ENCODE data around the gene ATXN7L1.

- TF ChIP-seq FOXM1 (IDR thresholded peaks at IDR 0.05; ENCODE audit: borderline replicate concordance): no peak
- TF ChIP-seq, protein P1, sequence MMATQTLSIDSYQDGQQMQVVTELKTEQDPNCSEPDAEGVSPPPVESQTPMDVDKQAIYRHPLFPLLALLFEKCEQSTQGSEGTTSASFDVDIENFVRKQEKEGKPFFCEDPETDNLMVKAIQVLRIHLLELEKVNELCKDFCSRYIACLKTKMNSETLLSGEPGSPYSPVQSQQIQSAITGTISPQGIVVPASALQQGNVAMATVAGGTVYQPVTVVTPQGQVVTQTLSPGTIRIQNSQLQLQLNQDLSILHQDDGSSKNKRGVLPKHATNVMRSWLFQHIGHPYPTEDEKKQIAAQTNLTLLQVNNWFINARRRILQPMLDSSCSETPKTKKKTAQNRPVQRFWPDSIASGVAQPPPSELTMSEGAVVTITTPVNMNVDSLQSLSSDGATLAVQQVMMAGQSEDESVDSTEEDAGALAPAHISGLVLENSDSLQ (IDR thresholded peaks at IDR 0.05): no peak
- TF ChIP-seq BHLHE40 (IDR thresholded peaks at IDR 0.05; ENCODE audit: borderline replicate concordance): no peak
- no peak for TF ChIP-seq TARDBP (IDR thresholded peaks at IDR 0.05)
- no peak for TF ChIP-seq SP1 (IDR thresholded peaks at IDR 0.05)
- no peak for TF ChIP-seq ELF4 (IDR thresholded peaks at IDR 0.05)
- TF ChIP-seq FOXK2 (IDR thresholded peaks at IDR 0.05): no peak
- TF ChIP-seq HDGF (IDR thresholded peaks at IDR 0.05; ENCODE audit: borderline replicate concordance): no peak
- no peak for TF ChIP-seq LEF1 (IDR thresholded peaks at IDR 0.05; ENCODE audit: borderline replicate concordance)
- no peak for TF ChIP-seq CTBP1 (IDR thresholded peaks at IDR 0.05; ENCODE audit: borderline replicate concordance)
- TF ChIP-seq ARNT (IDR thresholded peaks at IDR 0.05): no peak
- no peak for TF ChIP-seq ZNF384 (IDR thresholded peaks at IDR 0.05)
- TF ChIP-seq SUZ12 (IDR thresholded peaks at IDR 0.05): no peak
Observed at GRCh38 chr7:105625986-105626385, 250.4 kb downstream of the ATXN7L1 start.

Data from HEK293T (cell line).